ENCODE data around the gene CELF2.

DNA sequence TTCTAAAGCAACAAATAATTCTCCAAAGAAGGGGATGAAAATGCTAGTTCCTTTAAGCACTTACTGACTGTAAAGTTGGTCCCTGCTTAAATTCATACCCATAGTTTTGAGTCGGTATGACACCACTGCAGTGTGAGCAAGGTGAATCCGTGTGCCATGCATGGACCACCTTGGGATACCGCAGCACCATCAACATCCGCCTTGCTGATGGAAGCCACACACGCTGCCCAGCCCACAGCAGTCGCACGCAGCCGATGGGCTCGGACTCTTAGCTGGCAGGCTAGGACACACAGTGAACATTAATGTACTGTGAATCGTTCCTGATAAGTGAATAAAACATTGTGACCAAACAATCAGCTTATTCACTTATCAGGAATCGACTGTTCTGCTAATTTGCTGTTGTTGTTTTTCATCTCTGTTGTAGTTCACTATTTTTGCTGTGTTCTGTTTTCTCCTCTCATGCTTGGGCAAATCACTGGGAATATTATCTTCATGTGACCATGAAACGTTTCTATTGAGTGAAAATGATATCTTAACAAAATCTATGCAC is 318.3 kb downstream of the CELF2 start:
- TF ChIP-seq POLR2A (IDR thresholded peaks at IDR 0.05; ENCODE audit: extremely low read depth, insufficient read length), result no peak
- TF ChIP-seq, protein P1, sequence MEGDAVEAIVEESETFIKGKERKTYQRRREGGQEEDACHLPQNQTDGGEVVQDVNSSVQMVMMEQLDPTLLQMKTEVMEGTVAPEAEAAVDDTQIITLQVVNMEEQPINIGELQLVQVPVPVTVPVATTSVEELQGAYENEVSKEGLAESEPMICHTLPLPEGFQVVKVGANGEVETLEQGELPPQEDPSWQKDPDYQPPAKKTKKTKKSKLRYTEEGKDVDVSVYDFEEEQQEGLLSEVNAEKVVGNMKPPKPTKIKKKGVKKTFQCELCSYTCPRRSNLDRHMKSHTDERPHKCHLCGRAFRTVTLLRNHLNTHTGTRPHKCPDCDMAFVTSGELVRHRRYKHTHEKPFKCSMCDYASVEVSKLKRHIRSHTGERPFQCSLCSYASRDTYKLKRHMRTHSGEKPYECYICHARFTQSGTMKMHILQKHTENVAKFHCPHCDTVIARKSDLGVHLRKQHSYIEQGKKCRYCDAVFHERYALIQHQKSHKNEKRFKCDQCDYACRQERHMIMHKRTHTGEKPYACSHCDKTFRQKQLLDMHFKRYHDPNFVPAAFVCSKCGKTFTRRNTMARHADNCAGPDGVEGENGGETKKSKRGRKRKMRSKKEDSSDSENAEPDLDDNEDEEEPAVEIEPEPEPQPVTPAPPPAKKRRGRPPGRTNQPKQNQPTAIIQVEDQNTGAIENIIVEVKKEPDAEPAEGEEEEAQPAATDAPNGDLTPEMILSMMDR (IDR thresholded peaks at IDR 0.05; ENCODE audit: low read depth, low read length), result no peak

Measured in NB4 (cell line).